ENCODE measurements around the gene PXMP4.
A peak's percentile ranks its signal among the peaks of the same experiment; 100 is the strongest.

Gene PXMP4

GRCh38 chr20:33716498-33716897, 3.6 kb downstream of the PXMP4 start:
- DNase-seq (ENCODE audit: low read depth): no peak
- H3K4me3 ChIP-seq (ENCODE audit: control insufficient read depth, low read depth, low read length): no peak overlapping the region
- no peak for TF ChIP-seq CTCF (conservative IDR thresholded peaks at IDR 0.05; ENCODE audit: control insufficient read depth, insufficient read depth, low read depth, low read length)

DNA sequence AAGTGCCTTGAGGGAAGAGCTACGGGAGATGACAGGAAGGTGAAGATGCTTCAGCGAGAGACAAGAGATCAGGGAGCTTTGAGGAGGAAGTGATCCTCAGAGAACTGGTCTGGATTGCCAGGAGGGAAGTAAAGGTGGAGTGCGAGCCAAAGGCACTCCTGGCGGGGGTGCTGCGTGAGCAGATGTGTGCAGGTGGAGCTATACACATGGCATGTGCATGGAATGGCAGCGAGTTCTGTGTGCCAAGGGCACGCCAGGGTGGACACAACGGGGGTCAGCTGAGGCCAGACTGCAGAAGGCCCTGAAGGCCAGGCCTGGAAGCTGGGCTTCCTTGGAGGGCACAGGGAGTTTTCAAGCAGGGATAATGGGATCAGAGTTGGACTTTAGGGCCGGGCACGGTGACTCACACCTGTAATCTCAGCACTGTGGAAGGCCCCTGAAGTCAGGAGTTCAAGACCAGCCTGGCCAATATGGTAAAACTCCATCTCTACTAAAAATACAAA, 6.2 kb downstream of the PXMP4 start:
- no peak overlapping the region for H3K4me3 ChIP-seq (ENCODE audit: control insufficient read depth, low read depth, low read length)
- no peak for DNase-seq (ENCODE audit: low read depth)
- TF ChIP-seq CTCF (conservative IDR thresholded peaks at IDR 0.05; ENCODE audit: control insufficient read depth, insufficient read depth, low read depth, low read length): no peak

GRCh38 chr20:33711446-33711738, 8.7 kb downstream of the PXMP4 start:
- no peak for TF ChIP-seq CTCF (conservative IDR thresholded peaks at IDR 0.05; ENCODE audit: control insufficient read depth, insufficient read depth, low read depth, low read length)
- no peak for DNase-seq (ENCODE audit: low read depth)
- H3K4me3 ChIP-seq (ENCODE audit: control insufficient read depth, low read depth, low read length): no peak overlapping the region

DNA sequence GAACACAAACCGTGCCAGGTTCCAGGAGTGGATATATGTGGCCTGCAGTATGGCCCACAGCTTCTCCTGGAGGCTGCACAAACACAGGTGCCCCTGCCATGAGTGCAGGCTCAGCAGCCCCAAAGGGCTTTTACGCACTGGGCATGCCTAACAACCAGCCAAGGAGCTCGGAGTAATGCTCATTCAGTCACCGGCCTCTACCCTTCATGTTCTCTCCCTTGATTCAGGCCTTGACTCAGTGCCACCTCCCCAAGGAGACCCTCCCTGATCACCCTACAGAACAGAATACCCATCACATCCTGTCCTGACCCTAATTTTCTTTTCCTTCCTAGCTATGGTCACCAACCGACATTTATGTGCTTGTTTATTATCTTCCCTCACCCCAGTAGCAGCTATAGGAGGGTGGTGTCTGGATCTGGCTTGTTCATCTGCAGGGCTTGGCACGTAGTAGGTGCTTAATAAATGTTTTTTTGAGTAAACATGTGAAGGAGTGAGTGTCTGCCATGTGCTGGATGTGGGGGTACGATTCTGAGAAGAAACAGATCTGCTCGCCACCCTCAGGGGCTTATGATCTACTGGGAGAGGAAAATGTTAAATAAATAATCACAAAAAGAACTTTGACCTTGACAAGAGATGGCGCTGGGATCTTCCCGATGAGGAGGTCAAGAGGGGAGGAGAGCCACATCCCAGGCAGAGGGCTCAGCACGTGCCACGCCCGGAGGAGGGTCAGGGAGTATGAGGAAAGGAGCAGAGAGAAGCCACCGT, 9.2 kb downstream of the PXMP4 start:
- no peak for DNase-seq (ENCODE audit: low read depth)
- TF ChIP-seq CTCF (conservative IDR thresholded peaks at IDR 0.05; ENCODE audit: control insufficient read depth, insufficient read depth, low read depth, low read length): no peak
- H3K4me3 ChIP-seq (ENCODE audit: control insufficient read depth, low read depth, low read length): no peak overlapping the region

DNA sequence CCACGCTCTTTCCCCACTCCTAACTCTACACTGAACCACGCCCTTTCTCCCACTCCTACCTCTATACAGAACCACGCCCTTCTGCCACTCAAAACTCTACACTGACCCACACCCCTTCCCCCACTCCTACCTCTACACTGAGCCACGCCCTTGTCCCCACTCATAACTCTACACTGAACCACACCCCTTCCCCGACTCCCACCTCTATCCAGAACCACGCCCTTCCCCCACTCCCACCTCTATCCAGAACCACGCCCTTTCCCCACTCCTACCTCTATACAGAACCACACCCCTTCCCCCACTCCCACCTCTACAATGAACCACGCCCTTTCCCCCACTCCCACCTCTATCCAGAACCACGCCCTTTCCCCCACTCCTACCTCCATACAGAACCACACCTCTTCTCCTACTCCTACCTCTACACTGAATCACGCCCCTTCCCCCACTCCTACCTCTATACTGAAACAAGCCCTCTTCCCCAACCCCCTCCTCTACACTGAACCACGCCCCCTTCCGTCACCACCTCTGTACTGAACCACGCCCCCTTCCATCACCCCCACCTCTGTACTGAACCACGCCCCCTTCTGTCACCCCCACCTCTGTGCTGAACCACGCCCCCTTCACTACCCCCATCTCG, 10.1 kb downstream of the PXMP4 start:
- no peak for TF ChIP-seq CTCF (conservative IDR thresholded peaks at IDR 0.05; ENCODE audit: control insufficient read depth, insufficient read depth, low read depth, low read length)
- H3K4me3 ChIP-seq (ENCODE audit: control insufficient read depth, low read depth, low read length): no peak overlapping the region
- no peak for DNase-seq (ENCODE audit: low read depth)

DNA sequence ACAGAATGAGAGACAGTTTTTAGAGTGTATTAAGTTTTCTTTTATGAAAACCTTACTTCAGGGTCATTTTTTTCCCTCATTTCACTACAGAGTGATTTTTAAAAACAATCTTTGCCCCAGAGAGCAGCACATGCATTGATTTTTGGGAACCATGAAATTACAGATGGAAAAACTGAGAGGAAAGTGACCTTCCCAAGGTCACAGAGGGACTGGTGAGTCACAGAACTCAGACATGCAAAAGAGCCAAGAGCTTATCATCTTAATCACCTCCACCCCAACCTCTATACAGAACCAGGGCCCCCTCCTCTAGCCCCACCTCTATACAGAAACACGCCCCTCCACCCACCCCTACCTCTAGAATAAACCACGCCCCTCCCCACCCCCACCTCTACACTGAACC, 10.7 kb downstream of the PXMP4 start:
- no peak for TF ChIP-seq CTCF (conservative IDR thresholded peaks at IDR 0.05; ENCODE audit: control insufficient read depth, insufficient read depth, low read depth, low read length)
- H3K4me3 ChIP-seq (ENCODE audit: control insufficient read depth, low read depth, low read length): no peak overlapping the region
- DNase-seq (ENCODE audit: low read depth): peak; percentile 20
